ENCODE results near the gene MERTK.

- no peak for TF ChIP-seq POLR2A (IDR thresholded peaks at IDR 0.05)
- no peak for TF ChIP-seq CTCF (IDR thresholded peaks at IDR 0.05)
Observed at GRCh38 chr2:112008910-112009485, 110.6 kb downstream of the MERTK start.

Measured in right lobe of liver (tissue), 4 donors.